Osteocyte (in vitro differentiated cells): ENCODE results near the gene GNG5. TPM values are rescaled to one million over a fixed set of nuclear protein-coding genes. Genes with fewer than 3 reads are reported as not detected.

Source experiments
- DNase-seq: peaks from one replicate; pipeline ENCODE4 v3.0.0; 2021; ENCODE audit warnings: mixed read lengths; ENCODE audit not compliant: unreplicated experiment; ENCODE audit errors: extremely low spot score
- H3K27ac Mint-ChIP-seq: one replicate; pipeline ENCODE4 v1.8.0; 2021; ENCODE audit warnings: mild to moderate bottlenecking, mixed read lengths; ENCODE audit not compliant: unreplicated experiment
- H3K27me3 Mint-ChIP-seq: one replicate; pipeline ENCODE4 v1.8.0; 2021; ENCODE audit warnings: mixed read lengths; ENCODE audit not compliant: unreplicated experiment
- H3K36me3 Mint-ChIP-seq: one replicate; pipeline ENCODE4 v1.8.0; 2021; ENCODE audit warnings: mixed read lengths; ENCODE audit not compliant: unreplicated experiment
- H3K4me1 Mint-ChIP-seq: one replicate; pipeline ENCODE4 v1.8.0; 2021; ENCODE audit warnings: mixed read lengths; ENCODE audit not compliant: unreplicated experiment
- H3K4me3 Mint-ChIP-seq: one replicate; pipeline ENCODE4 v1.8.0; 2021; ENCODE audit warnings: mild to moderate bottlenecking, moderate library complexity, mixed read lengths; ENCODE audit not compliant: unreplicated experiment
- H3K9me3 Mint-ChIP-seq: one replicate; pipeline ENCODE4 v1.8.0; 2021; ENCODE audit warnings: mixed read lengths; ENCODE audit not compliant: unreplicated experiment
- CTCF ChIP-seq: fragments of 200-600 bp; sonication (generic); IDR thresholded peaks from 2 replicates; pipeline ENCODE4 v1.5.0; 2021; ENCODE audit warnings: antibody characterized with exemption, mild to moderate bottlenecking, moderate library complexity
- total RNA-seq: library from RNA; stranded (reverse); gene quantifications from 2 replicates; pipeline ENCODE4 v1.2.1, GENCODE V29; 2021

The GNG5 gene
- total RNA-seq, 1 donor from 2014 or later, result 89.3 TPM

- no peak overlapping the region for H3K27ac Mint-ChIP-seq
- H3K4me3 Mint-ChIP-seq, result no peak overlapping the region
- H3K36me3 Mint-ChIP-seq, result peaks cover 24% of the 10 kb centered on the region
- DNase-seq, result no peak
- peaks cover 19% of the 10 kb centered on the region for H3K4me1 Mint-ChIP-seq
- no peaks in the 10 kb centered on the region for H3K27me3 Mint-ChIP-seq
- no peaks in the 10 kb centered on the region for H3K9me3 Mint-ChIP-seq
- TF ChIP-seq CTCF, result no peak
Measured at GRCh38 chr1:84538599-84538998, 32.2 kb upstream of the GNG5 start.

GRCh38 chr1:84525779-84526178 lies 19.4 kb upstream of the GNG5 start:
- Mint-ChIP-seq H3K4me3 (no peak overlapping the region), H3K27ac (no peak overlapping the region), H3K27me3 (no peaks in the 10 kb centered on the region), H3K36me3 (peaks cover 10% of the 10 kb centered on the region), H3K9me3 (no peaks in the 10 kb centered on the region), H3K4me1 (no peaks in the 10 kb centered on the region)
- DNase-seq, result no peak
- TF ChIP-seq CTCF, result no peak

- no peak for DNase-seq
- Mint-ChIP-seq H3K9me3 (no peaks in the 10 kb centered on the region), H3K27me3 (no peaks in the 10 kb centered on the region), H3K36me3 (peaks cover 10% of the 10 kb centered on the region), H3K27ac (no peak overlapping the region), H3K4me1 (no peaks in the 10 kb centered on the region), H3K4me3 (no peak overlapping the region)
- TF ChIP-seq CTCF, result no peak
Measured at GRCh38 chr1:84524590-84524989, 18.2 kb upstream of the GNG5 start.

GRCh38 chr1:84510668-84511067 lies 4.3 kb upstream of the GNG5 start:
- Mint-ChIP-seq H3K36me3 (peaks cover 9% of the 10 kb centered on the region), H3K4me1 (peaks cover 5% of the 10 kb centered on the region), H3K9me3 (peaks cover 9% of the 10 kb centered on the region), H3K27me3 (no peaks in the 10 kb centered on the region), H3K27ac (no peak overlapping the region), H3K4me3 (no peak overlapping the region)
- TF ChIP-seq CTCF, result no peak
- DNase-seq, result no peak

- Mint-ChIP-seq H3K4me3 (no peak overlapping the region), H3K9me3 (peaks cover 9% of the 10 kb centered on the region), H3K36me3 (peaks cover 9% of the 10 kb centered on the region), H3K4me1 (peaks cover 5% of the 10 kb centered on the region), H3K27me3 (no peaks in the 10 kb centered on the region), H3K27ac (no peak overlapping the region)
- no peak for DNase-seq
- TF ChIP-seq CTCF, result no peak
Measured at GRCh38 chr1:84510165-84510564, 3.8 kb upstream of the GNG5 start.
